Measurements from ENCODE around the gene ZFP36L2.
"Not testable (repeated sequence)": the region's sequence is repeated elsewhere in the genome, so short reads cannot be mapped to it uniquely, and the experiment has no call there.

Gene ZFP36L2

GRCh38 chr2:43207553-43208300 is 18.7 kb downstream of the ZFP36L2 start:
- no peak for DNase-seq (ENCODE audit: low spot score)

- no peak for DNase-seq (ENCODE audit: low spot score)
Observed at GRCh38 chr2:43206602-43207001, 19.8 kb downstream of the ZFP36L2 start.

- no peak for DNase-seq (ENCODE audit: low spot score)
Observed at GRCh38 chr2:43203373-43203772, 23.0 kb downstream of the ZFP36L2 start.

GRCh38 chr2:43202289-43202688 is 24.1 kb downstream of the ZFP36L2 start:
- no peak for DNase-seq (ENCODE audit: low spot score)

GRCh38 chr2:43201497-43201896 is 24.9 kb downstream of the ZFP36L2 start:
- DNase-seq (ENCODE audit: low spot score): no peak

- no peak for DNase-seq (ENCODE audit: low spot score)
Observed at GRCh38 chr2:43201016-43201415, 25.4 kb downstream of the ZFP36L2 start.

- peak; percentile 86 for DNase-seq (ENCODE audit: low spot score)
Observed at GRCh38 chr2:43199492-43200488, 26.6 kb downstream of the ZFP36L2 start.

GRCh38 chr2:43198263-43198662 is 28.1 kb downstream of the ZFP36L2 start:
- no peak for DNase-seq (ENCODE audit: low spot score)

GRCh38 chr2:43197588-43197896 is 28.9 kb downstream of the ZFP36L2 start:
- DNase-seq (ENCODE audit: low spot score): no peak

GRCh38 chr2:43196768-43197587 is 29.4 kb downstream of the ZFP36L2 start:
- no peak for DNase-seq (ENCODE audit: low spot score)

- peak; percentile 92 for DNase-seq (ENCODE audit: low spot score)
Observed at GRCh38 chr2:43194121-43194869, 32.1 kb downstream of the ZFP36L2 start.

GRCh38 chr2:43193652-43194120 is 32.7 kb downstream of the ZFP36L2 start:
- DNase-seq (ENCODE audit: low spot score): no peak

GRCh38 chr2:43192744-43193651 is 33.4 kb downstream of the ZFP36L2 start:
- DNase-seq (ENCODE audit: low spot score): no peak

GRCh38 chr2:43191947-43192516 is 34.4 kb downstream of the ZFP36L2 start:
- no peak for DNase-seq (ENCODE audit: low spot score)

- DNase-seq (ENCODE audit: low spot score): no peak
Observed at GRCh38 chr2:43190311-43191052, 35.9 kb downstream of the ZFP36L2 start.

- not testable (repeated sequence) for DNase-seq (ENCODE audit: low spot score)
Observed at GRCh38 chr2:43189861-43190260, 36.5 kb downstream of the ZFP36L2 start.

- no peak for DNase-seq (ENCODE audit: low spot score)
Observed at GRCh38 chr2:43188561-43189386, 37.6 kb downstream of the ZFP36L2 start.

GRCh38 chr2:43186679-43187374 is 39.6 kb downstream of the ZFP36L2 start:
- DNase-seq (ENCODE audit: low spot score): peak; percentile 99
